Stomach (tissue), 9 donors: ENCODE measurements around the gene VPS52. TPM values are rescaled to one million over a fixed set of nuclear protein-coding genes. Genes with fewer than 3 reads are reported as not detected.
"Not testable (repeated sequence)": the region's sequence is repeated elsewhere in the genome, so short reads cannot be mapped to it uniquely, and the experiment has no call there.

Experiments
- DNase-seq, 2 donors: peaks; one replicate each; pipeline versions ENCODE4 v3.0.0 to v3.0.0-alpha.2; 2013 to 2019
- H3K27ac ChIP-seq, 5 donors: fragments of 200-600 bp in 4 of 5; sonication (generic) in 4 of 5; one replicate each; pipeline ENCODE4 v1.5.1; 2013 to 2019; ENCODE audit warnings: mild to moderate bottlenecking in 1 of 5, moderate library complexity in 1 of 5
- H3K27me3 ChIP-seq, 3 donors: fragments of 200-600 bp; sonication (generic); one replicate each; pipeline ENCODE4 v1.5.1; 2017 to 2019; ENCODE audit warnings: mixed run types in 1 of 3
- H3K36me3 ChIP-seq, 4 donors: fragments of 200-600 bp; sonication (generic); 1 replicate in 3 of 4; 2 replicates in 1 of 4; pipeline ENCODE4 v1.5.1; 2016 to 2019
- H3K4me1 ChIP-seq, 4 donors: fragments of 200-600 bp; sonication (generic); one replicate each; pipeline ENCODE4 v1.5.1; 2016 to 2019
- H3K4me3 ChIP-seq, 4 donors: fragments of 200-600 bp; sonication (generic) in 3 of 4; one replicate each; pipeline ENCODE4 v1.5.1; 2016 to 2019; ENCODE audit warnings: mild to moderate bottlenecking in 1 of 4
- H3K9me3 ChIP-seq, 4 donors: fragments of 200-600 bp; sonication (generic); one replicate each; pipeline ENCODE4 v1.5.1; 2016 to 2019
- CTCF ChIP-seq, 7 experiments: fragments of 450-650 bp in 4 of 7; fragments of 200-600 bp in 3 of 7; sonication (generic) in 3 of 7; IDR thresholded peaks; one replicate each; pipeline ENCODE4 v1.5.1; 2016 to 2019; ENCODE audit warnings: antibody characterized with exemption in 7 of 7, control low read depth in 2 of 7, mild to moderate bottlenecking in 1 of 7
- EP300 ChIP-seq: sonication (generic); formaldehyde crosslinking; IDR thresholded peaks from one replicate; pipeline ENCODE4 v1.6.1; 2017; ENCODE audit warnings: antibody characterized with exemption
- POLR2A ChIP-seq, 4 donors: fragments of 450-650 bp; IDR thresholded peaks; one replicate each; pipeline ENCODE4 v1.6.1; 2016; ENCODE audit warnings: antibody characterized with exemption in 4 of 4, control low read depth in 2 of 4, mild to moderate bottlenecking in 1 of 4, moderate library complexity in 1 of 4
- POLR2AphosphoS5 ChIP-seq, 3 donors: sonication (generic); formaldehyde crosslinking; IDR thresholded peaks; one replicate each; pipeline ENCODE4 v1.6.1; 2016; ENCODE audit warnings: antibody characterized with exemption in 3 of 3
- WGBS, 5 donors: extraction: QIAGEN DNeasy Blood & Tissue Kit in 3 of 5; methylation state at CpG; one replicate each; pipeline versions ENCODE4 v1.1.5 to v1.1.7; 2013 to 2018; 5-methylcytosine and 5-hydroxymethylcytosine counted together
- intact Hi-C: fragments of 100-400 bp; cut with DNase I; formaldehyde crosslinking; loops from one replicate; pipeline ENCODE4 v1.15.1; 2023; ENCODE audit warnings: low total_unique reads
- polyA plus RNA-seq, 3 donors: library from polyadenylated mRNA; stranded (reverse); fragments of 200-250 nt; gene quantifications; one replicate each; pipeline ENCODE4 v1.2.3, GENCODE V29; 2013
- total RNA-seq, 5 donors: library from RNA; depleted of rRNA; stranded (reverse); fragments of >200 nt; gene quantifications; one replicate each; pipeline versions ENCODE4 v1.1.0 to v1.2.3, GENCODE V29; 2014 to 2016
- donor health status: healthy with polysubstance abuse.
- donor health status: Bipolar disorder and iron deficiency.
- donor health status: healthy.

The VPS52 gene
- total and polyA plus RNA-seq, 8 donors, result 22.6 to 89.3 (median 46.5) TPM

GRCh38 chr6:33235221-33235634 is 36.4 kb downstream of the VPS52 start:
- TF ChIP-seq EP300, result no peak
- no peak for TF ChIP-seq CTCF (IDR thresholded peaks at IDR 0.05)
- WGBS, 5 donors, result 13 to 24% (median 19%) methylated on average over 6 of the region's 6 CpGs
- Histone ChIP-seq H3K36me3 (no peaks in the 10 kb centered on the region), H3K27ac (no peak overlapping the region), H3K4me3 (no peak overlapping the region), H3K9me3 (no peaks in the 10 kb centered on the region), H3K27me3 (peaks cover 0 to 39% (median 12%) of the 10 kb centered on the region in 3 donors), H3K4me1 (no peaks in the 10 kb centered on the region)
- DNase-seq, result no peak
- intact Hi-C loops, result loop anchor here (10.0 kb wide), 1 partner anchor 110 kb away; no protein-coding TSS in a partner anchor

- intact Hi-C loops, H3K4me1 ChIP-seq, DNase-seq: not testable (repeated sequence)
Observed at GRCh38 chr6:33226503-33227120, 45.1 kb downstream of the VPS52 start.

GRCh38 chr6:33217681-33218080 is 54.0 kb downstream of the VPS52 start:
- TF ChIP-seq EP300, result no peak
- TF ChIP-seq CTCF (IDR thresholded peaks at IDR 0.05), result no peak
- peaks cover 10 to 16% (median 15%) of the 10 kb centered on the region in 4 donors for H3K4me1 ChIP-seq
- H3K27me3 ChIP-seq, result peaks cover 0 to 35% (median 10%) of the 10 kb centered on the region in 3 donors
- H3K9me3 ChIP-seq, result no peaks in the 10 kb centered on the region
- 56 to 60% (median 59%) methylated on average over 3 of the region's 3 CpGs for WGBS, 5 donors
- H3K36me3 ChIP-seq, result no peaks in the 10 kb centered on the region
- H3K4me3 ChIP-seq, result no peak overlapping the region
- H3K27ac ChIP-seq, result no peak overlapping the region
- no peak for DNase-seq
- intact Hi-C loops, result no loop called here

More at GRCh38 chr6:33226503-33227120, 45.1 kb downstream of the VPS52 start:
- WGBS, 5 donors, result 43 to 61% (median 44%) methylated on average over 14 of the region's 14 CpGs
- H3K36me3 ChIP-seq, H3K9me3 ChIP-seq, H3K4me3 ChIP-seq, H3K27ac ChIP-seq: not testable (repeated sequence)
- peaks cover 0 to 47% (median 0%) of the 10 kb centered on the region in 3 donors for H3K27me3 ChIP-seq

GRCh38 chr6:33217246-33217645 is 54.4 kb downstream of the VPS52 start:
- Histone ChIP-seq H3K4me1 (peaks cover 13 to 21% (median 19%) of the 10 kb centered on the region in 4 donors), H3K9me3 (no peaks in the 10 kb centered on the region)
- 76 to 81% (median 79%) methylated on average over 6 of the region's 6 CpGs for WGBS, 5 donors

More at GRCh38 chr6:33217246-33217645, 54.4 kb downstream of the VPS52 start:
- Histone ChIP-seq H3K27ac (no peak overlapping the region), H3K36me3 (peaks cover 0 to 2% (median under 1%) of the 10 kb centered on the region in 4 donors), H3K27me3 (peaks cover 0 to 35% (median 10%) of the 10 kb centered on the region in 3 donors), H3K4me3 (no peak overlapping the region)
- DNase-seq, result no peak
- intact Hi-C loops, result no loop called here
- no peak for TF ChIP-seq CTCF (IDR thresholded peaks at IDR 0.05)
- TF ChIP-seq EP300, result no peak
- no peak for TF ChIP-seq POLR2A (IDR thresholded peaks at IDR 0.05)
- no peak for TF ChIP-seq POLR2AphosphoS5 (IDR thresholded peaks at IDR 0.05)
